PC-3 (cell line): ENCODE results near the gene JAKMIP2. TPM values are rescaled to one million over a fixed set of nuclear protein-coding genes. Genes with fewer than 3 reads are reported as not detected.

Experiments used
- ATAC-seq: fragments of 200-7000 bp; cut with Tn5 transposase; 2 replicates; pipeline ENCODE4 v1.9.1; 2020; ENCODE audit warnings: mild to moderate bottlenecking, moderate library complexity
- BruUV-seq: library from RNA; stranded (reverse); fragments of 400-500 nt; replicated peaks from 2 replicates; lab custom pipeline; 2021; lab: Mats Ljungman, UMichigan
- CTCF ChIA-PET: fragments of 300-600 bp; sonication (Branson Sonifier 250); formaldehyde crosslinking; loops from one replicate; lab custom pipeline; 2022; ENCODE audit warnings: antibody characterized with exemption; lab: Charles Lee
- POLR2A ChIA-PET: fragments of 300-600 bp; sonication (Branson Sonifier 250); formaldehyde crosslinking; loops from one replicate; lab custom pipeline; 2022; ENCODE audit warnings: antibody characterized with exemption; ENCODE audit not compliant: unreplicated experiment; lab: Charles Lee
- DNase-seq: peaks from one replicate; pipeline ENCODE4 v3.0.0-alpha.2; 2015
- H2AFZ ChIP-seq: fragments of 300-600 bp; sonication (generic); 2 replicates; pipeline ENCODE4 v1.6.0; 2016; ENCODE audit warnings: antibody characterized with exemption, low read length
- H3F3A ChIP-seq: fragments of 300-600 bp; sonication (generic); one replicate; pipeline ENCODE4 v1.6.0; 2017; ENCODE audit warnings: antibody characterized with exemption, low read length, control low read depth, mild to moderate bottlenecking; ENCODE audit not compliant: unreplicated experiment
- H3K27ac ChIP-seq: fragments of 300-600 bp; sonication (generic); 2 replicates; pipeline ENCODE4 v1.5.1; 2016; ENCODE audit warnings: mild to moderate bottlenecking, low read length
- H3K27me3 ChIP-seq: fragments of 300-600 bp; sonication (generic); 2 replicates; pipeline ENCODE4 v1.6.1; 2016; ENCODE audit warnings: low read length, mixed read lengths
- H3K36me3 ChIP-seq: fragments of 300-600 bp; sonication (generic); 2 replicates; pipeline ENCODE4 v1.6.1; 2016; ENCODE audit warnings: low read depth, mixed run types, low read length, mixed read lengths
- H3K4me1 ChIP-seq: fragments of 300-600 bp; sonication (generic); 2 replicates; pipeline ENCODE4 v1.5.1; 2016; ENCODE audit warnings: low read length; ENCODE audit not compliant: insufficient read depth
- H3K4me2 ChIP-seq: fragments of 300-600 bp; sonication (generic); 2 replicates; pipeline ENCODE4 v1.6.0; 2016; ENCODE audit warnings: low read length
- H3K4me3 ChIP-seq: fragments of 300-600 bp; sonication (generic); 2 replicates; pipeline ENCODE4 v1.5.1; 2016; ENCODE audit warnings: mild to moderate bottlenecking, low read length, mixed read lengths
- H3K79me2 ChIP-seq: fragments of 300-600 bp; sonication (generic); 2 replicates; pipeline ENCODE4 v1.6.1; 2017; ENCODE audit warnings: low read length, mixed read lengths
- H3K9ac ChIP-seq: fragments of 300-600 bp; sonication (generic); 2 replicates; pipeline ENCODE4 v1.6.0; 2016; ENCODE audit warnings: mild to moderate bottlenecking, low read length
- H3K9me2 ChIP-seq: fragments of 300-600 bp; sonication (generic); replicated peaks from 2 replicates; pipeline ENCODE4 v1.6.1; 2016; ENCODE audit warnings: mixed run types, low read length, mixed read lengths
- H3K9me3 ChIP-seq: fragments of 300-600 bp; sonication (generic); 2 replicates; pipeline ENCODE4 v1.6.1; 2016; ENCODE audit warnings: low read length, mixed read lengths
- H4K20me1 ChIP-seq: fragments of 300-600 bp; sonication (generic); 2 replicates; pipeline ENCODE4 v1.6.1; 2016; ENCODE audit warnings: low read length, mixed read lengths
- EZH2 ChIP-seq: fragments of 300-600 bp; sonication (generic); IDR thresholded peaks from one replicate; pipeline ENCODE4 v1.6.1; 2017; ENCODE audit warnings: antibody characterized with exemption, mild to moderate bottlenecking, low read length; ENCODE audit not compliant: unreplicated experiment
- EZH2phosphoT487 ChIP-seq: fragments of 300-600 bp; sonication (generic); IDR thresholded peaks from 2 replicates; pipeline ENCODE4 v1.6.1; 2018; ENCODE audit warnings: mild to moderate bottlenecking, antibody characterized with exemption, low read length, borderline replicate concordance
- intact Hi-C: fragments of 100-400 bp; cut with micrococcal nuclease; formaldehyde crosslinking; loops from 2 replicates; pipeline ENCODE4 v1.9.0; 2023
- total RNA-seq: library from RNA; depleted of rRNA; stranded (reverse); fragments of >200 nt; gene quantifications from 2 replicates; pipeline ENCODE4 v1.2.3, GENCODE V29; 2014
- TF ChIP-seq, protein P1 (sequence below): fragments of 300-600 bp; sonication (generic); conservative IDR thresholded peaks from 2 replicates; pipeline ENCODE4 v1.5.1; 2017; ENCODE audit warnings: antibody characterized with exemption, low read depth, mild to moderate bottlenecking, low read length

Gene JAKMIP2
- total RNA-seq, 1 experiment from 2014 or later = 0.15 TPM

GRCh38 chr5:147563466-147564123 lies 218.9 kb downstream of the JAKMIP2 start:
- Histone ChIP-seq H3K9ac (no peak overlapping the region), H3K9me2 (no peaks in the 10 kb centered on the region), H3K36me3 (no peaks in the 10 kb centered on the region), H4K20me1 (no peaks in the 10 kb centered on the region), H3K27me3 (0 out of 2 replicates have a peak, but pooled peaks cover 2% of the 10 kb centered on the region), H2AFZ (no peak overlapping the region), H3K79me2 (no peaks in the 10 kb centered on the region), H3K4me2 (no peak overlapping the region), H3K4me3 (no peak overlapping the region), H3K4me1 (peaks cover 4% of the 10 kb centered on the region; the same call in 1 of the 2 replicates), H3K9me3 (no peaks in the 10 kb centered on the region), H3F3A (no peaks in the 10 kb centered on the region), H3K27ac (no peak overlapping the region)
- intact Hi-C loops = no loop called here
- ChIA-PET CTCF (no interaction called here), POLR2A (no interaction called here)
- TF ChIP-seq, protein P1, sequence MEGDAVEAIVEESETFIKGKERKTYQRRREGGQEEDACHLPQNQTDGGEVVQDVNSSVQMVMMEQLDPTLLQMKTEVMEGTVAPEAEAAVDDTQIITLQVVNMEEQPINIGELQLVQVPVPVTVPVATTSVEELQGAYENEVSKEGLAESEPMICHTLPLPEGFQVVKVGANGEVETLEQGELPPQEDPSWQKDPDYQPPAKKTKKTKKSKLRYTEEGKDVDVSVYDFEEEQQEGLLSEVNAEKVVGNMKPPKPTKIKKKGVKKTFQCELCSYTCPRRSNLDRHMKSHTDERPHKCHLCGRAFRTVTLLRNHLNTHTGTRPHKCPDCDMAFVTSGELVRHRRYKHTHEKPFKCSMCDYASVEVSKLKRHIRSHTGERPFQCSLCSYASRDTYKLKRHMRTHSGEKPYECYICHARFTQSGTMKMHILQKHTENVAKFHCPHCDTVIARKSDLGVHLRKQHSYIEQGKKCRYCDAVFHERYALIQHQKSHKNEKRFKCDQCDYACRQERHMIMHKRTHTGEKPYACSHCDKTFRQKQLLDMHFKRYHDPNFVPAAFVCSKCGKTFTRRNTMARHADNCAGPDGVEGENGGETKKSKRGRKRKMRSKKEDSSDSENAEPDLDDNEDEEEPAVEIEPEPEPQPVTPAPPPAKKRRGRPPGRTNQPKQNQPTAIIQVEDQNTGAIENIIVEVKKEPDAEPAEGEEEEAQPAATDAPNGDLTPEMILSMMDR = no peak
- no peak for TF ChIP-seq EZH2phosphoT487
- TF ChIP-seq EZH2 = no peak
- no peak for DNase-seq
- BruUV-seq = no TSS peak
- no peak for ATAC-seq

DNA sequence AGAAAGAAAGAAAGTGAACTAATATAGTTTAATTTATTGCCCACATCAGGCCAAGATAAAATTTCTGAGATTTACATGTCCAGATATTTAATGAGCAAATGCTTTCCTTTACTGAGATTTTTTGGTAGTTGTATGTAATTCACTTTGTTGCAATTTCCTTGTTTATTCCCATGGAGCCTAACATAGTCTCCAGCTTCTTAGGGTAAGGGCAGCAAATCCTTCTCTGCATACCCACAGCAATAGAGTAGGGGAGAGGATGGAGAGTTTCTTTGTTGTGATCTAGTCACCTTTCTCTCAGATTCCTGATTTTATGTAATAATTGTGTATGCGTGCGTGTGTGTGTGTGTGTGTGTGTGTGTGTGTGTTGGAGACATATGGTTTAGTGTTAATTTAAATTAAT lies 221.1 kb downstream of the JAKMIP2 start:
- H3K4me2 ChIP-seq = no peak overlapping the region
- TF ChIP-seq, protein P1 = no peak
- TF ChIP-seq EZH2phosphoT487 = no peak
- no peak for TF ChIP-seq EZH2
- H3K27me3 ChIP-seq = no peaks in the 10 kb centered on the region
- H3F3A ChIP-seq = no peaks in the 10 kb centered on the region
- peaks cover 4% of the 10 kb centered on the region; the same call in 1 of the 2 replicates for H3K4me1 ChIP-seq
- no TSS peak for BruUV-seq
- intact Hi-C loops = no loop called here
- H3K36me3 ChIP-seq = no peaks in the 10 kb centered on the region
- POLR2A ChIA-PET = no interaction called here
- no peak overlapping the region for H3K4me3 ChIP-seq
- H3K9me2 ChIP-seq = no peaks in the 10 kb centered on the region
- no peak overlapping the region for H3K9ac ChIP-seq
- no peak overlapping the region for H2AFZ ChIP-seq
- CTCF ChIA-PET = interaction anchor here (0.6 kb wide), 1 partner anchor 16 kb away, joined by 3 read pairs; no protein-coding TSS in a partner anchor
- no peak overlapping the region for H3K27ac ChIP-seq
- H4K20me1 ChIP-seq = no peaks in the 10 kb centered on the region
- DNase-seq = no peak
- H3K9me3 ChIP-seq = no peaks in the 10 kb centered on the region
- no peak for ATAC-seq
- no peaks in the 10 kb centered on the region for H3K79me2 ChIP-seq

GRCh38 chr5:147560718-147561331 lies 221.7 kb downstream of the JAKMIP2 start:
- intact Hi-C loops = no loop called here
- no TSS peak for BruUV-seq
- Histone ChIP-seq H3K4me3 (no peak overlapping the region), H3K27me3 (no peaks in the 10 kb centered on the region), H3K9me3 (no peaks in the 10 kb centered on the region), H3K4me1 (peaks cover 3% of the 10 kb centered on the region; the same call in 1 of the 2 replicates), H3K36me3 (no peaks in the 10 kb centered on the region), H3K9ac (no peak overlapping the region), H2AFZ (no peak overlapping the region), H3F3A (no peaks in the 10 kb centered on the region), H3K9me2 (no peaks in the 10 kb centered on the region), H3K27ac (no peak overlapping the region), H4K20me1 (no peaks in the 10 kb centered on the region), H3K79me2 (no peaks in the 10 kb centered on the region), H3K4me2 (no peak overlapping the region)
- ChIA-PET CTCF (interaction anchor here (0.6 to 2.5 kb wide), 2 partner anchors 17 kb away, joined by 3 to 17 read pairs; no protein-coding TSS in a partner anchor), POLR2A (no interaction called here)
- DNase-seq = no peak
- no peak for TF ChIP-seq EZH2
- TF ChIP-seq, protein P1 = no peak
- no peak for TF ChIP-seq EZH2phosphoT487
- no peak for ATAC-seq
